ENCODE measurements around the gene FAM120B. TPM values are rescaled to one million over a fixed set of nuclear protein-coding genes. Genes with fewer than 3 reads are reported as not detected.

Gene FAM120B
- total and polyA plus RNA-seq, 2 of the 4 experiments (the other 2 are of a cell fraction) = 15.3 to 28.0 TPM

- Histone ChIP-seq H3K14ac (replicated peaks; ENCODE audit: low read depth, low read length) (no peak overlapping the region), H3K9ac (ENCODE audit: low read depth, low read length) (no peak overlapping the region), H3K23ac (ENCODE audit: low read depth, low read length) (no peak overlapping the region), H2BK5ac (ENCODE audit: low read depth, low read length, poor library complexity, severe bottlenecking) (no peak overlapping the region), H3K9me3 (ENCODE audit: control insufficient read depth, insufficient read depth, low read length) (no peaks in the 10 kb centered on the region), H2BK120ac (ENCODE audit: low read depth, low read length) (no peak overlapping the region), H2BK15ac (ENCODE audit: low read depth, low read length) (no peak overlapping the region), H3K79me1 (ENCODE audit: low read depth in 1 of 2, low read length in 2 of 2) (no peaks in the 10 kb centered on the region), H4K20me1 (ENCODE audit: insufficient read depth, low read length) (no peaks in the 10 kb centered on the region), H3K27ac (ENCODE audit: insufficient read depth, low read length) (no peak overlapping the region), H3K36me3 (ENCODE audit: control insufficient read depth, insufficient read depth, low read length) (no peaks in the 10 kb centered on the region), H3K56ac (ENCODE audit: extremely low read depth, insufficient read depth, low read length) (no peak overlapping the region), H2AK9ac (replicated peaks; ENCODE audit: low read depth, low read length, poor library complexity) (peak overlapping the region; percentile 24), H2AK5ac (ENCODE audit: low read depth, low read length) (no peak overlapping the region), H3K27me3 (ENCODE audit: control insufficient read depth, insufficient read depth, low read length) (peaks cover 5% of the 10 kb centered on the region; the same call in 1 of the 2 replicates), H3K4me2 (ENCODE audit: low read depth, low read length) (no peak overlapping the region), H2BK20ac (ENCODE audit: low read depth, low read length) (no peak overlapping the region), H3K4me1 (ENCODE audit: control insufficient read depth, insufficient read depth, low read length) (peaks cover 2% of the 10 kb centered on the region; the same call in 1 of the 2 replicates), H3K18ac (ENCODE audit: low read depth, low read length) (no peak overlapping the region), H3K4me3 (ENCODE audit: insufficient read depth, low read depth, low read length) (no peak overlapping the region), H4K8ac (ENCODE audit: low read depth in 2 of 2, low read length in 2 of 2) (no peak overlapping the region), H3K9me1 (ENCODE audit: insufficient read depth, low read length) (no peaks in the 10 kb centered on the region), H4K5ac (ENCODE audit: low read depth, low read length) (no peak overlapping the region), H3K4ac (ENCODE audit: low read depth, low read length) (no peak overlapping the region), H2AFZ (replicated peaks; ENCODE audit: low read length, poor library complexity) (no peak overlapping the region), H4K91ac (ENCODE audit: insufficient read depth, low read depth, low read length) (no peak overlapping the region)
- intact Hi-C loops (cut with micrococcal nuclease) = no loop called here
- dilution Hi-C loops (cut with HindIII; ENCODE audit: low sequenced_read_pairs, unreplicated experiment) = no loop called here
- POLR2A ChIA-PET (ENCODE audit: unreplicated experiment) = no interaction called here
- in situ Hi-C loops (cut with MboI; ENCODE audit: low sequenced_read_pairs) = no loop called here
- ATAC-seq (ENCODE audit: low read depth) (no peak), DNase-seq (no peak)
- no peak for TF ChIP-seq NFE2L2 (IDR thresholded peaks at IDR 0.05; ENCODE audit: low read depth, low read length)
- TF ChIP-seq CEBPB (IDR thresholded peaks at IDR 0.05; ENCODE audit: low read depth, low read length) = no peak
- TF ChIP-seq POLR2A (IDR thresholded peaks at IDR 0.05; ENCODE audit: low read depth, low read length) = no peak
- TF ChIP-seq FOS (IDR thresholded peaks at IDR 0.05; ENCODE audit: low read depth, low read length) = no peak
- no peak for TF ChIP-seq RCOR1 (IDR thresholded peaks at IDR 0.05; ENCODE audit: insufficient replicate concordance, low read length)
- TF ChIP-seq RFX5 (IDR thresholded peaks at IDR 0.05; ENCODE audit: low read depth, low read length) = no peak
- no peak for TF ChIP-seq MXI1 (IDR thresholded peaks at IDR 0.05; ENCODE audit: borderline replicate concordance, low read depth, low read length)
- TF ChIP-seq CTCF (conservative IDR thresholded peaks at IDR 0.05; ENCODE audit: low read depth, low read length) = no peak
- TF ChIP-seq MAZ (IDR thresholded peaks at IDR 0.05; ENCODE audit: borderline replicate concordance, low read depth, low read length) = no peak
- TF ChIP-seq BHLHE40 (IDR thresholded peaks at IDR 0.05; ENCODE audit: low read depth, low read length) = no peak
- no peak for TF ChIP-seq MAFK (IDR thresholded peaks at IDR 0.05; ENCODE audit: low read depth, low read length)
- no peak for TF ChIP-seq USF2 (IDR thresholded peaks at IDR 0.05; ENCODE audit: low read depth, low read length)
- TF ChIP-seq RAD21 (IDR thresholded peaks at IDR 0.05; ENCODE audit: low read length) = no peak
- CTCF ChIA-PET = no interaction called here
- WGBS, 2 experiments (ENCODE audit: extremely low coverage in 2 of 2, insufficient read length in 1 of 2) = no CpG with 5 or more reads among the region's 8 CpGs
- no TSS peak for BruUV-seq (replicated peaks)
Measured at GRCh38 chr6:170263410-170263809, 43.1 kb upstream of the FAM120B start.
